A549 (cell line): ENCODE results near the gene NTM. TPM values are rescaled to one million over a fixed set of nuclear protein-coding genes. Genes with fewer than 3 reads are reported as not detected.

Experiments
- ATAC-seq, 2 experiments: fragments of 200-7000 bp in 1 of 2; fragments of >200 bp in 1 of 2; cut with Nextera tagmentation in 1 of 2; cut with Tn5 transposase in 1 of 2; 3 replicates each; pipeline versions ENCODE4 v1.8.0 to v1.9.1; 2018 to 2020; ENCODE audit warnings: mild to moderate bottlenecking in 1 of 2, moderate library complexity in 1 of 2
- CTCF ChIA-PET: fragments of 300-600 bp; sonication (Branson Sonifier 250); formaldehyde crosslinking; extraction: SDS; loops from one replicate; lab custom pipeline; 2021; ENCODE audit warnings: antibody characterized with exemption, inconsistent platforms; lab: Yijun Ruan, JAX
- POLR2A ChIA-PET: fragments of 350-600 bp; formaldehyde crosslinking; extraction: SDS; loops from one replicate; lab custom pipeline; 2021; ENCODE audit warnings: antibody characterized with exemption, inconsistent platforms; lab: Yijun Ruan, JAX
- DNase-seq, 2 experiments: peaks; one replicate each; pipeline versions ENCODE4 v3.0.0 to v3.0.0-alpha.2; 2011 to 2016; ENCODE audit warnings: low read depth in 1 of 2, low spot score in 1 of 2
- FAIRE-seq: peaks from 2 replicates; lab custom pipeline; 2011; peaks lifted over from hg19 to GRCh38; lab: Jason Lieb, UNC
- H3K27ac ChIP-seq, 2 experiments: fragments of >200 bp; sonication (Bioruptor Twin); formaldehyde crosslinking; 3 replicates each; pipeline ENCODE4 v1.5.1; 2016 to 2017
- H3K4me1 ChIP-seq: fragments of >200 bp; sonication (Bioruptor Twin); formaldehyde crosslinking; 3 replicates; pipeline ENCODE4 v1.6.1; 2016
- H3K4me2 ChIP-seq: fragments of >200 bp; sonication (Bioruptor Twin); formaldehyde crosslinking; 3 replicates; pipeline ENCODE4 v1.6.1; 2016
- H3K4me3 ChIP-seq: fragments of >200 bp; sonication (Bioruptor Twin); formaldehyde crosslinking; 3 replicates; pipeline ENCODE4 v1.5.1; 2016
- H3K9me3 ChIP-seq: fragments of >200 bp; sonication (Bioruptor Twin); formaldehyde crosslinking; 3 replicates; pipeline ENCODE4 v1.6.1; 2016
- BHLHE40 ChIP-seq: IDR thresholded peaks from 2 replicates; pipeline ENCODE4 v1.6.1; 2012; ENCODE audit warnings: low read depth, low read length, inconsistent platforms
- CBX8 ChIP-seq: fragments of 200-600 bp; sonication (generic); IDR thresholded peaks from 2 replicates; pipeline ENCODE4 v1.6.1; 2016
- EHMT2 ChIP-seq: fragments of 200-600 bp; sonication (generic); IDR thresholded peaks from 2 replicates; pipeline ENCODE4 v1.6.1; 2016; ENCODE audit warnings: antibody characterized with exemption, low read depth, mild to moderate bottlenecking, moderate library complexity
- EP300 ChIP-seq, 2 experiments: fragments of >200 bp; sonication (Bioruptor Twin); formaldehyde crosslinking; IDR thresholded peaks; 2 replicates in 1 of 2; 3 replicates in 1 of 2; pipeline ENCODE4 v1.6.1; 2016 to 2017
- ESRRA ChIP-seq: fragments of 150-350 bp; IDR thresholded peaks from 2 replicates; pipeline ENCODE4 v1.6.1; 2014; ENCODE audit warnings: mild to moderate bottlenecking, low read length, borderline replicate concordance
- FOSB ChIP-seq: fragments of 250-450 bp; sonication (Bioruptor Pico); IDR thresholded peaks from 2 replicates; pipeline ENCODE4 v1.5.0; 2020; ENCODE audit warnings: mild to moderate bottlenecking, moderate library complexity
- FOXS1 ChIP-seq: fragments of 250-450 bp; sonication (Bioruptor Pico); IDR thresholded peaks from 2 replicates; pipeline ENCODE4 v1.5.0; 2020; ENCODE audit warnings: mild to moderate bottlenecking, moderate library complexity
- GATA3 ChIP-seq: IDR thresholded peaks from 2 replicates; pipeline ENCODE4 v1.6.1; 2012; ENCODE audit warnings: borderline replicate concordance
- HDAC2 ChIP-seq: fragments of 200-600 bp; sonication (generic); IDR thresholded peaks from 2 replicates; pipeline ENCODE4 v1.6.1; 2016
- HOXB13 ChIP-seq: fragments of 250-450 bp; sonication (Bioruptor Pico); IDR thresholded peaks from 2 replicates; pipeline ENCODE4 v1.5.0; 2020; ENCODE audit warnings: low read depth, mild to moderate bottlenecking, moderate library complexity
- KDM1A ChIP-seq: fragments of 200-600 bp; sonication (generic); IDR thresholded peaks from 2 replicates; pipeline ENCODE4 v1.6.1; 2016; ENCODE audit warnings: low read depth, mild to moderate bottlenecking
- MAFK ChIP-seq: fragments of 450-650 bp; IDR thresholded peaks from 2 replicates; pipeline ENCODE4 v1.6.1; 2014; ENCODE audit not compliant: partially characterized antibody
- MAZ ChIP-seq: fragments of 150-350 bp; IDR thresholded peaks from 2 replicates; pipeline ENCODE4 v1.6.1; 2014; ENCODE audit warnings: antibody characterized with exemption, low read depth, low read length, borderline replicate concordance
- MYC ChIP-seq: IDR thresholded peaks from 2 replicates; pipeline ENCODE4 v1.6.1; 2012; ENCODE audit warnings: mild to moderate bottlenecking, inconsistent platforms, low read length, improper control_type of control experiment, borderline replicate concordance
- NFE2L2 ChIP-seq: fragments of 150-350 bp; conservative IDR thresholded peaks from 2 replicates; pipeline ENCODE4 v1.6.1; 2014; ENCODE audit warnings: low read length
- NPAS2 ChIP-seq: fragments of 250-450 bp; sonication (Bioruptor Pico); IDR thresholded peaks from 2 replicates; pipeline ENCODE4 v1.8.0; 2022; ENCODE audit warnings: mild to moderate bottlenecking, moderate library complexity, borderline replicate concordance
- NR3C1 ChIP-seq: fragments of >200 bp; sonication (Bioruptor Twin); formaldehyde crosslinking; IDR thresholded peaks from 3 replicates; pipeline ENCODE4 v1.6.1; 2017
- RAD21 ChIP-seq, 2 experiments: fragments of >200 bp in 1 of 2; sonication (Bioruptor Twin) in 1 of 2; formaldehyde crosslinking in 1 of 2; IDR thresholded peaks in 1 of 2; conservative IDR thresholded peaks in 1 of 2; 2 replicates in 1 of 2; 3 replicates in 1 of 2; pipeline ENCODE4 v1.6.1; 2012 to 2018; ENCODE audit warnings: inconsistent platforms in 1 of 2
- SMC3 ChIP-seq: fragments of >200 bp; sonication (Bioruptor Twin); formaldehyde crosslinking; IDR thresholded peaks from 3 replicates; pipeline ENCODE4 v1.6.1; 2018; ENCODE audit warnings: inconsistent platforms
- SREBF2 ChIP-seq: fragments of 450-650 bp; IDR thresholded peaks from 2 replicates; pipeline ENCODE4 v1.6.1; 2014; ENCODE audit warnings: mild to moderate bottlenecking, moderate library complexity
- TFCP2L1 ChIP-seq: fragments of 250-450 bp; sonication (Bioruptor Pico); IDR thresholded peaks from 2 replicates; pipeline ENCODE4 v1.5.0; 2021; ENCODE audit warnings: mild to moderate bottlenecking
- WGBS: methylation state at CpG from one replicate; pipeline ENCODE4 v1.1.6; 2017; ENCODE audit errors: missing lambda C conversion rate; 5-methylcytosine and 5-hydroxymethylcytosine counted together
- polyA plus RNA-seq, 4 experiments: library from polyadenylated mRNA; depleted of rRNA in 3 of 4; stranded (reverse); fragments of >200 nt; fragmentation: RNase III in 1 of 4; extraction: RNeasy Plus Mini Kit Qiagen cat#74134 plus additional on column Dnase treatment in 1 of 4; gene quantifications; 2 replicates in 3 of 4; 3 replicates in 1 of 4; pipeline ENCODE4 v1.2.3, GENCODE V29; 2011 to 2017
- TF ChIP-seq, protein P1 (sequence below): IDR thresholded peaks from 2 replicates; pipeline ENCODE4 v1.6.1; 2012
- TF ChIP-seq, protein P2 (sequence below): IDR thresholded peaks from 2 replicates; pipeline ENCODE4 v1.6.1; 2012; ENCODE audit warnings: low read depth, borderline replicate concordance
- TF ChIP-seq, protein P3 (sequence below): fragments of >200 bp; sonication (Bioruptor Twin); formaldehyde crosslinking; IDR thresholded peaks from 3 replicates; pipeline ENCODE4 v1.5.1; 2016

The NTM gene
- polyA plus RNA-seq, 2 of the 4 experiments (the other 2 are of a cell fraction) = not detected

DNA sequence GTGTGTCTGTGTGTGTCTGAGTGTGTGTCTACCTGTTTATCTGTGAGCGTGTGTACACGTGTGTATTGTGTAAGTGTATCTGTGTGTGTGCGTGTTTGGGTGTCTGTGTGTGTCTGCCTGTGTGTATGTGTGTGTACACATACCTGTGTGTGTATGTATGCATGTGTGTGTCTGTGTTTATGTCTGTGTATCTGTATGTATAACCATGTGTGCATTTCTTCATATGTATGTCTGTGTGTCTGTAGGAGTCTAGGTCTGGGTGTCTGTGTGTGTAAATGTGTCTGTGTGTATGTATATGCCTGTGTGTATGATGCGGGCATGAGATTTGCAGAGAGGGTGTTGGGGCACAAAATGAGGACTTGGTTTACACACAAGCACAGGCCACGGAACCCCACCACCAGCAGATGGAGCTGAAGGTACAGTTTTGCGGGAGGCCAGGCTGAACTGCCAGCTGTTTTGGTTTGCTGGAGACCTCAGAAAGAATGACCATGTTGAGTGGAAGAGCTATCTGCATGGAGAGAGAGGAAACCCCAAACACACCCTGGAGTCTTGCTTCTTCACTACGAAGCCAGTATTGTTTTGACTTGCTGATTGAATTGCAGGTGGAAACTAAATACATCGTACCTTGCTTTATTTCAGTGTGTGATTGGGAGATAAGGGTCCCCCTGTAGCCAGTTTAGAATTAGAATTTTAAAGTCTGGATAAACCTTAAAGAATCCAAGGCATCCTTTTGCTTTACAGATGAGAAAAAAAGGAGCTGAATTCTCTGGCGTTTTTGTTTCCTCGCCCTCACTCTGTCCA, 497.2 kb downstream of the NTM start:
- Histone ChIP-seq H3K4me1 (no peaks in the 10 kb centered on the region), H3K4me3 (no peak overlapping the region)
- TF ChIP-seq KDM1A (no peak), RAD21 (conservative IDR thresholded peaks at IDR 0.05 in 1 of 2, IDR thresholded peaks at IDR 0.05 in 1 of 2) (peak; percentile 17 to 50; a peak in 2 of 5 replicates)
- TF ChIP-seq, all 56 proteins: peak for 1
- peak in 1 of 2 experiments; percentile 16 for DNase-seq
- no peak for FAIRE-seq
- ChIA-PET POLR2A (no interaction called here), CTCF (no interaction called here)
- Histone ChIP-seq H3K9me3 (no peaks in the 10 kb centered on the region), H3K4me2 (no peak overlapping the region), H3K27ac (no peak overlapping the region)
- WGBS = 14% methylated on average over 10 of the region's 10 CpGs
- ATAC-seq = peak in 1 of 2 experiments; percentile 40; a peak in 1 of 6 replicates

- CTCF ChIA-PET = interaction anchor here (1.7 kb wide), 1 partner anchor 11 kb away, joined by 5 read pairs; no protein-coding TSS in a partner anchor
- H3K9me3 ChIP-seq = no peaks in the 10 kb centered on the region
- POLR2A ChIA-PET = no interaction called here
- TF ChIP-seq NPAS2 (CRISPR knock-in tag) (no peak), TFCP2L1 (CRISPR knock-in tag) (no peak), FOSB (CRISPR knock-in tag) (no peak), MAFK (no peak), ESRRA (no peak), GATA3 (no peak), CBX8 (no peak), MAZ (no peak), SMC3 (no peak), BHLHE40 (no peak), NFE2L2 (no peak), HOXB13 (CRISPR knock-in tag) (no peak)
- TF ChIP-seq, protein P1, sequence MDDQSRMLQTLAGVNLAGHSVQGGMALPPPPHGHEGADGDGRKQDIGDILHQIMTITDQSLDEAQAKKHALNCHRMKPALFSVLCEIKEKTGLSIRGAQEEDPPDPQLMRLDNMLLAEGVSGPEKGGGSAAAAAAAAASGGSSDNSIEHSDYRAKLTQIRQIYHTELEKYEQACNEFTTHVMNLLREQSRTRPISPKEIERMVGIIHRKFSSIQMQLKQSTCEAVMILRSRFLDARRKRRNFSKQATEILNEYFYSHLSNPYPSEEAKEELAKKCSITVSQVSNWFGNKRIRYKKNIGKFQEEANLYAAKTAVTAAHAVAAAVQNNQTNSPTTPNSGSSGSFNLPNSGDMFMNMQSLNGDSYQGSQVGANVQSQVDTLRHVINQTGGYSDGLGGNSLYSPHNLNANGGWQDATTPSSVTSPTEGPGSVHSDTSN = no peak
- no peak overlapping the region for H3K27ac ChIP-seq
- ATAC-seq (no peak), FAIRE-seq (no peak), DNase-seq (no peak)
- no peak overlapping the region for H3K4me3 ChIP-seq
- no peaks in the 10 kb centered on the region for H3K4me1 ChIP-seq
- 17% methylated on average over 18 of the region's 18 CpGs for WGBS
- H3K4me2 ChIP-seq = no peak overlapping the region
These were observed 498.5 kb downstream of the NTM start for GRCh38 chr11:131868629-131869507.

DNA sequence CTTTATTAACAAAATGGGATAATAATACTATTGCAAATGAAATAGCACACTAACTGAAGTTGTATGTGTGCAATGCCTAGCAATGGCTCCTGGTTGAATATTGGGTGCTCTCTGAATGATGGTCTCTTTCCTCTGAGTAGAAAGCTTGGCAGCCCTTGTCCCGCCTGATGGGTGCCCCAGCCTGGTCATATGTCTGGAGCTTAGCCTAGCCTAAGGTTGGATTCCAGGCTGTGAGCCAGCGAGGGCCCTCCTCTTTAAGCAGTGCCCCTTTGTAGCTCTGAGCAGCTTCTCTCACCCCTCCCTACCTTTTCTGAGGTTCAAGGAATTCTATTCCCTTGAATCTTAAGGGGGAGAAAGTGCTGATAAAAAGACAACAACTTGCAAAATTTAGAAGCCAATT, 499.9 kb downstream of the NTM start:
- WGBS = no CpG with 5 or more reads among the region's 2 CpGs
- CTCF ChIA-PET = interaction anchor here (1.7 kb wide), 1 partner anchor 12 kb away, joined by 5 read pairs; no protein-coding TSS in a partner anchor
- ATAC-seq = no peak

More for the DNA sequence above, 499.9 kb downstream of the NTM start:
- POLR2A ChIA-PET = no interaction called here
- H3K4me2 ChIP-seq = no peak overlapping the region
- no peak for DNase-seq
- TF ChIP-seq BHLHE40 (no peak), NPAS2 (CRISPR knock-in tag) (no peak), GATA3 (no peak), HDAC2 (no peak), FOSB (CRISPR knock-in tag) (no peak), RAD21 (conservative IDR thresholded peaks at IDR 0.05 in 1 of 2, IDR thresholded peaks at IDR 0.05 in 1 of 2) (no peak), EHMT2 (no peak), SREBF2 (no peak), CBX8 (no peak), MYC (no peak), NR3C1 (no peak), EP300 (IDR thresholded peaks at IDR 0.05) (no peak), FOXS1 (CRISPR knock-in tag) (no peak)
- TF ChIP-seq, protein P2, sequence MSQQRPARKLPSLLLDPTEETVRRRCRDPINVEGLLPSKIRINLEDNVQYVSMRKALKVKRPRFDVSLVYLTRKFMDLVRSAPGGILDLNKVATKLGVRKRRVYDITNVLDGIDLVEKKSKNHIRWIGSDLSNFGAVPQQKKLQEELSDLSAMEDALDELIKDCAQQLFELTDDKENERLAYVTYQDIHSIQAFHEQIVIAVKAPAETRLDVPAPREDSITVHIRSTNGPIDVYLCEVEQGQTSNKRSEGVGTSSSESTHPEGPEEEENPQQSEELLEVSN = no peak
- TF ChIP-seq, protein P3, sequence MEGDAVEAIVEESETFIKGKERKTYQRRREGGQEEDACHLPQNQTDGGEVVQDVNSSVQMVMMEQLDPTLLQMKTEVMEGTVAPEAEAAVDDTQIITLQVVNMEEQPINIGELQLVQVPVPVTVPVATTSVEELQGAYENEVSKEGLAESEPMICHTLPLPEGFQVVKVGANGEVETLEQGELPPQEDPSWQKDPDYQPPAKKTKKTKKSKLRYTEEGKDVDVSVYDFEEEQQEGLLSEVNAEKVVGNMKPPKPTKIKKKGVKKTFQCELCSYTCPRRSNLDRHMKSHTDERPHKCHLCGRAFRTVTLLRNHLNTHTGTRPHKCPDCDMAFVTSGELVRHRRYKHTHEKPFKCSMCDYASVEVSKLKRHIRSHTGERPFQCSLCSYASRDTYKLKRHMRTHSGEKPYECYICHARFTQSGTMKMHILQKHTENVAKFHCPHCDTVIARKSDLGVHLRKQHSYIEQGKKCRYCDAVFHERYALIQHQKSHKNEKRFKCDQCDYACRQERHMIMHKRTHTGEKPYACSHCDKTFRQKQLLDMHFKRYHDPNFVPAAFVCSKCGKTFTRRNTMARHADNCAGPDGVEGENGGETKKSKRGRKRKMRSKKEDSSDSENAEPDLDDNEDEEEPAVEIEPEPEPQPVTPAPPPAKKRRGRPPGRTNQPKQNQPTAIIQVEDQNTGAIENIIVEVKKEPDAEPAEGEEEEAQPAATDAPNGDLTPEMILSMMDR = no peak
- H3K4me3 ChIP-seq = no peak overlapping the region
- FAIRE-seq = no peak
- H3K9me3 ChIP-seq = no peaks in the 10 kb centered on the region
- H3K27ac ChIP-seq = no peak overlapping the region
- H3K4me1 ChIP-seq = no peaks in the 10 kb centered on the region
